Keratinocyte (primary cell): ENCODE results near the gene MAGI1. TPM values are rescaled to one million over a fixed set of nuclear protein-coding genes. Genes with fewer than 3 reads are reported as not detected.

Source experiments
- DNase-seq: peaks from one replicate; pipeline ENCODE4 v3.0.0-alpha.2; 2011; ENCODE audit warnings: low read depth, missing footprints, low spot score
- FAIRE-seq: peaks from 2 replicates; lab custom pipeline; 2011; peaks lifted over from hg19 to GRCh38; lab: Jason Lieb, UNC
- H2AFZ ChIP-seq: 2 replicates; pipeline ENCODE4 v1.6.0; 2012; ENCODE audit warnings: low read length, control low read depth, inconsistent platforms; ENCODE audit not compliant: control insufficient read depth
- H3K27ac ChIP-seq: 2 replicates; pipeline ENCODE4 v1.5.1; 2011; ENCODE audit warnings: low read length; ENCODE audit not compliant: control insufficient read depth, insufficient read depth
- H3K27me3 ChIP-seq: 3 replicates; pipeline ENCODE4 v1.6.0; 2011; ENCODE audit warnings: low read length; ENCODE audit not compliant: control insufficient read depth, insufficient read depth; ENCODE audit errors: extremely low read depth
- H3K36me3 ChIP-seq, 2 experiments: 2 replicates in 1 of 2; 3 replicates in 1 of 2; pipeline ENCODE4 v1.5.1; 2011; ENCODE audit warnings: low read length in 2 of 2, mild to moderate bottlenecking in 1 of 2; ENCODE audit not compliant: control insufficient read depth in 2 of 2, insufficient read depth in 2 of 2; ENCODE audit errors: extremely low read depth in 1 of 2
- H3K4me1 ChIP-seq: 3 replicates; pipeline ENCODE4 v1.5.1; 2011; ENCODE audit warnings: low read length; ENCODE audit not compliant: control insufficient read depth, insufficient read depth; ENCODE audit errors: extremely low read depth
- H3K4me2 ChIP-seq: 3 replicates; pipeline ENCODE4 v1.6.0; 2011; ENCODE audit warnings: low read depth, low read length; ENCODE audit not compliant: control insufficient read depth, insufficient read depth; ENCODE audit errors: extremely low read depth
- H3K4me3 ChIP-seq, 3 experiments: fragments of 200-600 bp in 1 of 3; sonication (generic) in 1 of 3; 2 replicates in 2 of 3; 3 replicates in 1 of 3; pipeline ENCODE4 v1.5.1; 2011 to 2016; ENCODE audit warnings: low read length in 3 of 3, mild to moderate bottlenecking in 3 of 3, control low read depth in 2 of 3, inconsistent platforms in 1 of 3, low read depth in 1 of 3, mixed read lengths in 1 of 3, mixed run types in 1 of 3, moderate library complexity in 1 of 3; ENCODE audit not compliant: control insufficient read depth in 2 of 3, insufficient read depth in 2 of 3; ENCODE audit errors: extremely low read depth in 1 of 3
- H3K79me2 ChIP-seq: 2 replicates; pipeline ENCODE4 v1.6.0; 2012; ENCODE audit warnings: low read length; ENCODE audit not compliant: control insufficient read depth, insufficient read depth
- H3K9ac ChIP-seq: 3 replicates; pipeline ENCODE4 v1.6.0; 2011; ENCODE audit warnings: low read length; ENCODE audit not compliant: control insufficient read depth, insufficient read depth; ENCODE audit errors: extremely low read depth
- H3K9me1 ChIP-seq: 3 replicates; pipeline ENCODE4 v1.6.0; 2011; ENCODE audit warnings: low read length; ENCODE audit not compliant: control insufficient read depth, insufficient read depth; ENCODE audit errors: extremely low read depth
- H3K9me3 ChIP-seq: 2 replicates; pipeline ENCODE4 v1.5.1; 2012; ENCODE audit warnings: low read depth, low read length; ENCODE audit not compliant: control insufficient read depth
- H4K20me1 ChIP-seq: 3 replicates; pipeline ENCODE4 v1.6.0; 2011; ENCODE audit warnings: low read length; ENCODE audit not compliant: control insufficient read depth, insufficient read depth; ENCODE audit errors: extremely low read depth
- CTCF ChIP-seq, 3 experiments: IDR thresholded peaks in 1 of 3; conservative IDR thresholded peaks in 1 of 3; optimal IDR thresholded peaks in 1 of 3; 2 replicates in 2 of 3; 3 replicates in 1 of 3; pipeline versions ENCODE3 to v1.5.1; 2011; ENCODE audit warnings: low read length in 3 of 3, mild to moderate bottlenecking in 3 of 3, moderate library complexity in 2 of 3, control low read depth in 1 of 3, inconsistent platforms in 1 of 3; ENCODE audit not compliant: insufficient read depth in 2 of 3; ENCODE audit errors: extremely low read depth in 1 of 3
- EZH2 ChIP-seq: IDR thresholded peaks from one replicate; pipeline ENCODE4 v1.6.1; 2012; ENCODE audit warnings: inconsistent platforms, mild to moderate bottlenecking, low read length, moderate library complexity
- dilution Hi-C: fragments of 300-500 bp; cut with MboI; formaldehyde crosslinking; loops from one replicate; pipeline ENCODE4 v1.7.0; 2020; ENCODE audit warnings: low sequenced_read_pairs; ENCODE audit not compliant: extremely low pct_ligation_motif_present
- polyA plus RNA-seq, 5 experiments: library from polyadenylated mRNA; depleted of rRNA in 3 of 5; stranded (reverse) in 3 of 5; stranded (forward) in 1 of 5; unstranded in 1 of 5; fragments of >200 nt; gene quantifications; 1 replicate in 1 of 5; 2 replicates in 3 of 5; 3 replicates in 1 of 5; pipeline versions ENCODE4 v1.2.1 to v1.2.3, GENCODE V29; 2011 to 2012; ENCODE audit warnings: missing spikeins in 2 of 5, low read depth in 1 of 5, low replicate concordance in 1 of 5

MAGI1 gene
- polyA plus RNA-seq, 1 donor (not counting 4 experiments of a cell fraction or from before 2014, with no cell fraction given), result 10.9 TPM

GRCh38 chr3:65776081-65776480, 262.6 kb downstream of the MAGI1 start:
- H3K4me1 ChIP-seq, result no peaks in the 10 kb centered on the region
- H3K27ac ChIP-seq, result no peak overlapping the region
- no peak overlapping the region for H3K9ac ChIP-seq
- no peak overlapping the region for H3K4me3 ChIP-seq
- dilution Hi-C loops, result no loop called here
- no peaks in the 10 kb centered on the region for H3K36me3 ChIP-seq
- DNase-seq (no peak), FAIRE-seq (no peak)
- no peaks in the 10 kb centered on the region for H3K9me3 ChIP-seq
- no peaks in the 10 kb centered on the region for H3K27me3 ChIP-seq
- no peaks in the 10 kb centered on the region for H4K20me1 ChIP-seq
- TF ChIP-seq CTCF (optimal IDR thresholded peaks at IDR 0.05 in 1 of 3, IDR thresholded peaks at IDR 0.05 in 1 of 3, conservative IDR thresholded peaks at IDR 0.05 in 1 of 3; ENCODE audit: extremely low read depth in 1 of 3, insufficient read depth in 2 of 3, low read length in 3 of 3) (no peak), EZH2 (no peak)
- H3K4me2 ChIP-seq, result no peak overlapping the region
- no peak overlapping the region for H2AFZ ChIP-seq
- no peaks in the 10 kb centered on the region for H3K79me2 ChIP-seq
- H3K9me1 ChIP-seq, result no peaks in the 10 kb centered on the region

GRCh38 chr3:65772758-65773157, 266.0 kb downstream of the MAGI1 start:
- no peaks in the 10 kb centered on the region for H3K36me3 ChIP-seq
- FAIRE-seq (no peak), DNase-seq (no peak)
- H3K4me2 ChIP-seq, result no peak overlapping the region
- no peaks in the 10 kb centered on the region for H3K27me3 ChIP-seq
- TF ChIP-seq CTCF (optimal IDR thresholded peaks at IDR 0.05 in 1 of 3, IDR thresholded peaks at IDR 0.05 in 1 of 3, conservative IDR thresholded peaks at IDR 0.05 in 1 of 3; ENCODE audit: extremely low read depth in 1 of 3, insufficient read depth in 2 of 3, low read length in 3 of 3) (no peak), EZH2 (no peak)
- H3K9me3 ChIP-seq, result no peaks in the 10 kb centered on the region
- no peak overlapping the region for H3K27ac ChIP-seq
- H3K4me3 ChIP-seq, result no peak overlapping the region
- H4K20me1 ChIP-seq, result no peaks in the 10 kb centered on the region
- no peaks in the 10 kb centered on the region for H3K4me1 ChIP-seq
- H3K79me2 ChIP-seq, result no peaks in the 10 kb centered on the region
- no peak overlapping the region for H3K9ac ChIP-seq
- dilution Hi-C loops, result no loop called here
- no peak overlapping the region for H2AFZ ChIP-seq
- no peaks in the 10 kb centered on the region for H3K9me1 ChIP-seq
